Activated effector memory CD4-positive, alpha-beta T cell treated with anti-CD3 and anti-CD28 coated beads, Interleukin-2, amount 50 U/mL, for 16 hours (primary cell): Measurements from ENCODE around the gene CLBA1.

Source experiments
- DNase-seq: peaks from one replicate; pipeline ENCODE4 v3.0.0-alpha.2; 2020

CLBA1 gene

GRCh38 chr14:104968541-104969401 is 16.8 kb upstream of the CLBA1 start:
- no peak for DNase-seq

- no peak for DNase-seq
Measured at GRCh38 chr14:104969741-104970230, 15.8 kb upstream of the CLBA1 start.

GRCh38 chr14:104970231-104971068 is 15.1 kb upstream of the CLBA1 start:
- no peak for DNase-seq

- no peak for DNase-seq
Measured at GRCh38 chr14:104971447-104972240, 13.9 kb upstream of the CLBA1 start.

GRCh38 chr14:104972301-104973134 is 13.1 kb upstream of the CLBA1 start:
- DNase-seq = no peak

GRCh38 chr14:104973135-104973384 is 12.5 kb upstream of the CLBA1 start:
- DNase-seq = no peak

- DNase-seq = no peak
Measured at GRCh38 chr14:104973385-104974145, 12.0 kb upstream of the CLBA1 start.

- DNase-seq = no peak
Measured at GRCh38 chr14:104974146-104974541, 11.4 kb upstream of the CLBA1 start.

- no peak for DNase-seq
Measured at GRCh38 chr14:104974665-104975390, 10.8 kb upstream of the CLBA1 start.

- DNase-seq = no peak
Measured at GRCh38 chr14:104975481-104976197, 9.9 kb upstream of the CLBA1 start.

GRCh38 chr14:104976198-104977007 is 9.2 kb upstream of the CLBA1 start:
- peak; percentile 95 for DNase-seq

GRCh38 chr14:104977008-104977680 is 8.4 kb upstream of the CLBA1 start:
- DNase-seq = no peak

- DNase-seq = peak; percentile 83
Measured at GRCh38 chr14:104977681-104978653, 7.6 kb upstream of the CLBA1 start, which contains the start of gene AHNAK2. AHNAK2 (minus strand) TSS chr14:104978374; CDS start chr14:104978237, 137 bp downstream.

GRCh38 chr14:104978746-104979691 is 6.6 kb upstream of the CLBA1 start:
- DNase-seq = no peak

GRCh38 chr14:104979758-104980610 is 5.6 kb upstream of the CLBA1 start:
- no peak for DNase-seq
